Astrocyte (in vitro differentiated cells and primary cell): Measurements from ENCODE around the gene KIRREL3. TPM values are rescaled to one million over a fixed set of nuclear protein-coding genes. Genes with fewer than 3 reads are reported as not detected.
"Not testable (repeated sequence)": the region's sequence is repeated elsewhere in the genome, so short reads cannot be mapped to it uniquely, and the experiment has no call there.

Source experiments
- DNase-seq: peaks from one replicate; pipeline ENCODE4 v3.0.0-alpha.2; 2010; ENCODE audit warnings: low read depth
- FAIRE-seq: peaks from 2 replicates; lab custom pipeline; 2011; peaks lifted over from hg19 to GRCh38; lab: Jason Lieb, UNC
- H2AFZ ChIP-seq: 2 replicates; pipeline ENCODE4 v1.6.0; 2012; ENCODE audit warnings: low read depth, low read length, inconsistent platforms
- H3K27ac ChIP-seq: 2 replicates; pipeline ENCODE4 v1.5.1; 2011; ENCODE audit warnings: low read depth, low read length, inconsistent platforms
- H3K27me3 ChIP-seq: 2 replicates; pipeline ENCODE4 v1.6.0; 2011; ENCODE audit warnings: low read length, inconsistent platforms; ENCODE audit not compliant: insufficient read depth
- H3K36me3 ChIP-seq: 2 replicates; pipeline ENCODE4 v1.5.1; 2011; ENCODE audit warnings: low read length, inconsistent platforms; ENCODE audit not compliant: insufficient read depth
- H3K4me1 ChIP-seq: 2 replicates; pipeline ENCODE4 v1.5.1; 2011; ENCODE audit warnings: low read length, inconsistent platforms; ENCODE audit not compliant: insufficient read depth
- H3K4me2 ChIP-seq: 2 replicates; pipeline ENCODE4 v1.6.0; 2012; ENCODE audit warnings: low read length, inconsistent platforms
- H3K4me3 ChIP-seq: 2 replicates; pipeline ENCODE4 v1.5.1; 2011; ENCODE audit warnings: low read depth, mild to moderate bottlenecking, low read length, inconsistent platforms; ENCODE audit not compliant: insufficient read depth
- H3K79me2 ChIP-seq: 2 replicates; pipeline ENCODE4 v1.6.0; 2012; ENCODE audit warnings: mild to moderate bottlenecking, low read length, inconsistent platforms; ENCODE audit not compliant: insufficient read depth
- H3K9ac ChIP-seq: 2 replicates; pipeline ENCODE4 v1.6.0; 2012; ENCODE audit warnings: mild to moderate bottlenecking, low read length, inconsistent platforms
- H3K9me3 ChIP-seq: 2 replicates; pipeline ENCODE4 v1.5.1; 2012; ENCODE audit warnings: low read depth, mild to moderate bottlenecking, low read length, inconsistent platforms; ENCODE audit not compliant: insufficient read depth
- H4K20me1 ChIP-seq: 2 replicates; pipeline ENCODE4 v1.6.0; 2012; ENCODE audit warnings: low read length, inconsistent platforms; ENCODE audit not compliant: insufficient read depth
- H3K27ac Mint-ChIP-seq: one replicate; pipeline ENCODE4 v1.8.0; 2021; ENCODE audit warnings: mild to moderate bottlenecking, mixed read lengths; ENCODE audit not compliant: unreplicated experiment
- H3K27me3 Mint-ChIP-seq: one replicate; pipeline ENCODE4 v1.8.0; 2021; ENCODE audit warnings: low read depth, mixed read lengths; ENCODE audit not compliant: unreplicated experiment
- H3K36me3 Mint-ChIP-seq: one replicate; pipeline ENCODE4 v1.8.0; 2021; ENCODE audit warnings: low read depth, mixed read lengths; ENCODE audit not compliant: unreplicated experiment
- H3K4me1 Mint-ChIP-seq: one replicate; pipeline ENCODE4 v1.8.0; 2021; ENCODE audit warnings: low read depth, mixed read lengths; ENCODE audit not compliant: unreplicated experiment
- H3K4me3 Mint-ChIP-seq: one replicate; pipeline ENCODE4 v1.8.0; 2021; ENCODE audit warnings: mild to moderate bottlenecking, moderate library complexity, mixed read lengths; ENCODE audit not compliant: unreplicated experiment
- H3K9me3 Mint-ChIP-seq: one replicate; pipeline ENCODE4 v1.8.0; 2021; ENCODE audit warnings: mild to moderate bottlenecking, mixed read lengths; ENCODE audit not compliant: unreplicated experiment
- EZH2 ChIP-seq: IDR thresholded peaks from 2 replicates; pipeline ENCODE4 v1.6.1; 2012; ENCODE audit warnings: mild to moderate bottlenecking, low read length, inconsistent platforms; ENCODE audit not compliant: insufficient read depth
- total RNA-seq: library from RNA; stranded (reverse); gene quantifications from 2 replicates; pipeline ENCODE4 v1.2.1, GENCODE V29; 2021
- TF ChIP-seq, protein P1 (sequence below): IDR thresholded peaks from 2 replicates; pipeline ENCODE4 v1.5.1; 2011; ENCODE audit warnings: low read depth, mild to moderate bottlenecking, inconsistent platforms, low read length, moderate library complexity; ENCODE audit not compliant: insufficient read depth

Gene KIRREL3
- total RNA-seq, 1 donor from 2014 or later = 0.91 TPM

DNA sequence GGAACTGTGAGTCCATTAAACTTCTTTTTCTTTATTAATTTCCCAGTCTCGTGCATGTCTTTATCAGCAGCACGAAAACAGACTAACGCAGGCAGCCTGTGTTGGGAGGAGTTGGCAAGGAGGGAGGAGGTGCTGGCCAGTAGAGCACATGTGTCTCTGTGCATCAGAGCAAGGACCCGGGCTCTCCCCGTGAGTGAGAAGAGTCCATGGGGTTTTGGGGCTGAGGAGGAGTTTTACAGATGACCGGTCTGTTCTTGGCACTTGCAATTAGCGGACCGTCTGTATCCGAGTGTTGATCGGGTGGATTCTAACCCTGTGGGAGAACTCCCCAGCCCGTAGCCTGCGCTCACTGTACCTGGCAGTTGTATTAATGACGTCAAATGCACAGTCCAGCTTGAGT is 604.8 kb downstream of the KIRREL3 start:
- not testable (repeated sequence) for H3K9me3 Mint-ChIP-seq, H3K4me3 ChIP-seq, H3K4me1 ChIP-seq, H3K9ac ChIP-seq, H3K36me3 ChIP-seq, FAIRE-seq, H2AFZ ChIP-seq, H3K4me1 Mint-ChIP-seq, H3K27me3 ChIP-seq, H3K79me2 ChIP-seq, H3K4me2 ChIP-seq, H3K27me3 Mint-ChIP-seq, DNase-seq, H3K27ac Mint-ChIP-seq, H3K4me3 Mint-ChIP-seq, H3K27ac ChIP-seq, H3K9me3 ChIP-seq
- peaks cover 16% of the 10 kb centered on the region for H3K36me3 Mint-ChIP-seq
- peaks cover 37% of the 10 kb centered on the region for H4K20me1 ChIP-seq

DNA sequence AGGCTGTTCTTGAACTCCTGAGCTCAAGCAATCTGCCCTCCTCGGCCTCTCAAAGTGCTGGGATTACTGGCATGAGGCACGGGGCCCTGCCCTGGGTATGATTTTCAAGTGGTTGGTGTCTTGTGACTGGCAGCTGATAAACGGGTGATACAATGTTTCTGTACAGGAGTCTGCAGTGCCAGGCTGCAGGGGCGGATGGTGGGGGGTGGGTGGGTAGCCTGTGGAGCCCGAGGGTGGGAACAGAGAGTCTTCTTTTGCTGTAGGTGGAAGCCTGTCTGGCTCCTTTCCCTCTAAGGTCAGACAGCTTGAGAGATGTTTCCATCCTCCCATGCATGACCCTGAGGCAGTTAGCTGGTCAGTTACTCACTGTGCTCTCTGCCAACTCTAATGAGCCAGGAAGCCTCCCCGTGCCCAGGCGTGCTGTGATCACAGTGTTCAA is 605.9 kb downstream of the KIRREL3 start:
- H3K4me3 Mint-ChIP-seq, H3K27ac ChIP-seq, H3K4me1 Mint-ChIP-seq, H3K4me1 ChIP-seq, H3K27me3 Mint-ChIP-seq, H3K27ac Mint-ChIP-seq, H3K4me3 ChIP-seq, H3K9me3 ChIP-seq, H3K79me2 ChIP-seq, FAIRE-seq, H3K4me2 ChIP-seq, H3K9ac ChIP-seq, H3K36me3 ChIP-seq, H3K9me3 Mint-ChIP-seq, H3K27me3 ChIP-seq, DNase-seq, H2AFZ ChIP-seq: not testable (repeated sequence)
- peaks cover 10% of the 10 kb centered on the region for H3K36me3 Mint-ChIP-seq
- peaks cover 36% of the 10 kb centered on the region for H4K20me1 ChIP-seq

DNA sequence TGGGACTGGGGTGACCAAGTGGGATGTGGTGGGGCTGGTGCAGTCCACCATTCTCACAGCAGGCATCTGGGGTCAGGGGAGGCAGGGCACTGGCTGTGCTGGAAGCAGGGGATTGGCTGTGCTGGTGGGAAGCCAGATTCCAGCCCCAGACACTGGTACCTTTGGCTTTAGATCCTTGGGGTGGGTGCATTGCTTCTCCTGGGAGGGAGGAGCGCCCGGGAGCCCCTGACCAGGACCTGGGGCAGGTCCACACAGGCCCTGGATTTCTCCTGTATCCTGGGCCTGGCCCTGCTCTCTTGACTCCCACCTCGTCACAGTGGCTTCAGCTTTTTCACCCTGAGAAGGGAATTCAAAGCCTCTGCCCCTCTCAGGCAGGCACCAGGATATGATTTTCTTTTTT is 606.5 kb downstream of the KIRREL3 start:
- H3K27me3 ChIP-seq = no peaks in the 10 kb centered on the region
- H3K36me3 ChIP-seq = no peaks in the 10 kb centered on the region
- H3K9ac ChIP-seq = no peak overlapping the region
- FAIRE-seq = no peak
- H3K4me3 Mint-ChIP-seq = no peak overlapping the region
- H4K20me1 ChIP-seq = peaks cover 36% of the 10 kb centered on the region
- no peak overlapping the region for H3K4me2 ChIP-seq
- no peaks in the 10 kb centered on the region for H3K27me3 Mint-ChIP-seq
- H3K36me3 Mint-ChIP-seq = peaks cover 10% of the 10 kb centered on the region
- H3K4me1 ChIP-seq = peaks cover 3% of the 10 kb centered on the region
- H3K9me3 ChIP-seq = no peaks in the 10 kb centered on the region
- no peak for DNase-seq
- H3K9me3 Mint-ChIP-seq = no peaks in the 10 kb centered on the region
- no peak overlapping the region for H3K27ac Mint-ChIP-seq
- TF ChIP-seq, protein P1, sequence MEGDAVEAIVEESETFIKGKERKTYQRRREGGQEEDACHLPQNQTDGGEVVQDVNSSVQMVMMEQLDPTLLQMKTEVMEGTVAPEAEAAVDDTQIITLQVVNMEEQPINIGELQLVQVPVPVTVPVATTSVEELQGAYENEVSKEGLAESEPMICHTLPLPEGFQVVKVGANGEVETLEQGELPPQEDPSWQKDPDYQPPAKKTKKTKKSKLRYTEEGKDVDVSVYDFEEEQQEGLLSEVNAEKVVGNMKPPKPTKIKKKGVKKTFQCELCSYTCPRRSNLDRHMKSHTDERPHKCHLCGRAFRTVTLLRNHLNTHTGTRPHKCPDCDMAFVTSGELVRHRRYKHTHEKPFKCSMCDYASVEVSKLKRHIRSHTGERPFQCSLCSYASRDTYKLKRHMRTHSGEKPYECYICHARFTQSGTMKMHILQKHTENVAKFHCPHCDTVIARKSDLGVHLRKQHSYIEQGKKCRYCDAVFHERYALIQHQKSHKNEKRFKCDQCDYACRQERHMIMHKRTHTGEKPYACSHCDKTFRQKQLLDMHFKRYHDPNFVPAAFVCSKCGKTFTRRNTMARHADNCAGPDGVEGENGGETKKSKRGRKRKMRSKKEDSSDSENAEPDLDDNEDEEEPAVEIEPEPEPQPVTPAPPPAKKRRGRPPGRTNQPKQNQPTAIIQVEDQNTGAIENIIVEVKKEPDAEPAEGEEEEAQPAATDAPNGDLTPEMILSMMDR = no peak
- TF ChIP-seq EZH2 = no peak
- no peak overlapping the region for H3K4me3 ChIP-seq
- no peak overlapping the region for H2AFZ ChIP-seq
- no peaks in the 10 kb centered on the region for H3K4me1 Mint-ChIP-seq
- H3K27ac ChIP-seq = no peak overlapping the region
- peaks cover 2% of the 10 kb centered on the region for H3K79me2 ChIP-seq

DNA sequence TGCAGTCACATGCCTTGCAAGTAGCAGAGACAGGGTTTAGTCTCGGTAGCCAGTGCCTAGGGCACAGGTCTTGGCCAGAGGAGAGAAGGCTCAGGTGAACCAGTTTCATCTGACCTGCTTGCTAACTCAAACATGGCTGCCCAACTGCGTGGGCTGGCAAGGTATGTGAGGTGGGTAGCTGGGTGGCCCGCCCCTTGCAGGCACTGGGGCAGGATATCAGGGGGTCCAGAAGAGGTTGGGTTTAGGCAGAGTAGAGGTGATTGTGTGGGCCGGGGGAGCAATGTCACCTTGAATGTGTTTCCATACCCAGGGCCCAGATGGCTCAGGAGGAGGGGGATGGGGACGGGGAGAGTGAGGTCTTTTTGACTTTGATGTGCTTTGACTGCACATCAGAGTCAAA is 607.4 kb downstream of the KIRREL3 start:
- H3K79me2 ChIP-seq = peaks cover 2% of the 10 kb centered on the region

More for the DNA sequence above, 607.4 kb downstream of the KIRREL3 start:
- Histone ChIP-seq H3K27me3 (no peaks in the 10 kb centered on the region), H4K20me1 (peaks cover 36% of the 10 kb centered on the region), H3K9ac (no peak overlapping the region), H3K4me1 (peaks cover 3% of the 10 kb centered on the region), H3K9me3 (no peaks in the 10 kb centered on the region), H3K27ac (no peak overlapping the region), H3K4me2 (no peak overlapping the region), H2AFZ (no peak overlapping the region), H3K4me3 (no peak overlapping the region), H3K36me3 (no peaks in the 10 kb centered on the region)
- no peak for FAIRE-seq
- Mint-ChIP-seq H3K27me3 (no peaks in the 10 kb centered on the region), H3K4me3 (no peak overlapping the region), H3K9me3 (no peaks in the 10 kb centered on the region), H3K36me3 (peaks cover 10% of the 10 kb centered on the region), H3K27ac (no peak overlapping the region), H3K4me1 (no peaks in the 10 kb centered on the region)
- TF ChIP-seq EZH2 = no peak
- TF ChIP-seq, protein P1 = no peak
- DNase-seq = no peak
